ENCODE measurements around the gene DAPK1. TPM values are rescaled to one million over a fixed set of nuclear protein-coding genes. Genes with fewer than 3 reads are reported as not detected.

Gene DAPK1
- 63.7 and 109 TPM in 2 replicates for total RNA-seq

GRCh38 chr9:87497604-87498045, at the start of gene DAPK1:
DAPK1 (plus strand) TSS chr9:87497867; CDS start chr9:87499078, 1,211 bp downstream.

GRCh38 chr9:87725900-87726709, 228.4 kb downstream of the DAPK1 start, which contains the start of gene CTSL:
CTSL (plus strand) TSS chr9:87726119; CDS start chr9:87727604, 1,485 bp downstream.

Small RNA genes lying within 50 kb of the gene (small RNA-seq; reads per million reads assigned to genes)
- not detected for gene AL161787.1

Other genes starting within 250 kb of the DAPK1 start
- 92.6 and 121 TPM in 2 replicates for gene CTSL, start 228.3 kb downstream of the DAPK1 start, total RNA-seq